ENCODE results near the gene UAP1L1.
A peak's percentile ranks its signal among the peaks of the same experiment; 100 is the strongest.
"Not testable (repeated sequence)": the region's sequence is repeated elsewhere in the genome, so short reads cannot be mapped to it uniquely, and the experiment has no call there.

UAP1L1 gene

GRCh38 chr9:137077010-137077747 is at the start of gene UAP1L1:
Gene UAP1L1, plus strand, starts transcription at chr9:137077517. Its CDS starts 16 bp downstream, at chr9:137077533.
- DNase-seq (ENCODE audit: low read depth): peak; percentile 57

GRCh38 chr9:137028263-137029057 is 48.9 kb upstream of the UAP1L1 start:
- DNase-seq (ENCODE audit: low read depth): peak; percentile 35

- DNase-seq (ENCODE audit: low read depth): peak; percentile 42
Observed at GRCh38 chr9:137029058-137029936, 48.0 kb upstream of the UAP1L1 start.

GRCh38 chr9:137030006-137030405 is 47.3 kb upstream of the UAP1L1 start:
- no peak for DNase-seq (ENCODE audit: low read depth)

GRCh38 chr9:137030538-137031527 is 46.5 kb upstream of the UAP1L1 start:
- DNase-seq (ENCODE audit: low read depth): no peak

GRCh38 chr9:137031904-137032640 is 45.2 kb upstream of the UAP1L1 start, which contains the start of gene FUT7:
Gene FUT7, minus strand, starts transcription at chr9:137032088. Its CDS starts 97 bp downstream, at chr9:137031991.
- no peak for DNase-seq (ENCODE audit: low read depth)

- DNase-seq (ENCODE audit: low read depth): no peak
Observed at GRCh38 chr9:137032858-137033257, 44.5 kb upstream of the UAP1L1 start.

GRCh38 chr9:137033481-137033880 is 43.8 kb upstream of the UAP1L1 start:
- not testable (repeated sequence) for DNase-seq (ENCODE audit: low read depth)

- DNase-seq (ENCODE audit: low read depth): no peak
Observed at GRCh38 chr9:137034039-137034708, 43.1 kb upstream of the UAP1L1 start.

GRCh38 chr9:137034709-137035506 is 42.4 kb upstream of the UAP1L1 start:
- peak; percentile 79 for DNase-seq (ENCODE audit: low read depth)

GRCh38 chr9:137035507-137035834 is 41.8 kb upstream of the UAP1L1 start:
- no peak for DNase-seq (ENCODE audit: low read depth)

- DNase-seq (ENCODE audit: low read depth): no peak
Observed at GRCh38 chr9:137035937-137036336, 41.4 kb upstream of the UAP1L1 start.

- no peak for DNase-seq (ENCODE audit: low read depth)
Observed at GRCh38 chr9:137037035-137037434, 40.3 kb upstream of the UAP1L1 start.

- DNase-seq (ENCODE audit: low read depth): no peak
Observed at GRCh38 chr9:137037483-137037882, 39.8 kb upstream of the UAP1L1 start.

- no peak for DNase-seq (ENCODE audit: low read depth)
Observed at GRCh38 chr9:137038916-137039315, 38.4 kb upstream of the UAP1L1 start.

GRCh38 chr9:137039611-137040366 is 37.5 kb upstream of the UAP1L1 start:
- no peak for DNase-seq (ENCODE audit: low read depth)

- DNase-seq (ENCODE audit: low read depth): no peak
Observed at GRCh38 chr9:137040568-137040967, 36.7 kb upstream of the UAP1L1 start.

- no peak for DNase-seq (ENCODE audit: low read depth)
Observed at GRCh38 chr9:137041124-137041523, 36.2 kb upstream of the UAP1L1 start.

Measured in iris pigment epithelial cell (primary cell).